Peyer's patch (tissue), 4 donors: Measurements from ENCODE around the gene ANTXRL. TPM values are rescaled to one million over a fixed set of nuclear protein-coding genes. Genes with fewer than 3 reads are reported as not detected.
"Not testable (repeated sequence)": the region's sequence is repeated elsewhere in the genome, so short reads cannot be mapped to it uniquely, and the experiment has no call there.

Experiments used
- DNase-seq, 3 donors: peaks; one replicate each; pipeline ENCODE4 v3.0.0-alpha.2; 2017 to 2019
- H3K27ac ChIP-seq, 4 donors: fragments of 200-600 bp; sonication (generic); one replicate each; pipeline ENCODE4 v1.5.1; 2016 to 2019
- H3K27me3 ChIP-seq, 2 donors: fragments of 200-600 bp; sonication (generic); one replicate each; pipeline ENCODE4 v1.5.1; 2019
- H3K36me3 ChIP-seq, 3 donors: fragments of 200-600 bp; sonication (generic); one replicate each; pipeline ENCODE4 v1.5.1; 2016 to 2019
- H3K4me1 ChIP-seq, 4 donors: fragments of 200-600 bp; sonication (generic); one replicate each; pipeline ENCODE4 v1.5.1; 2016 to 2019
- H3K4me3 ChIP-seq, 4 donors: fragments of 200-600 bp; sonication (generic); 1 replicate in 3 of 4; 2 replicates in 1 of 4; pipeline ENCODE4 v1.5.1; 2016 to 2019; ENCODE audit warnings: mild to moderate bottlenecking in 1 of 4
- H3K9me3 ChIP-seq, 4 donors: fragments of 200-600 bp; sonication (generic); one replicate each; pipeline ENCODE4 v1.5.1; 2016 to 2019; ENCODE audit warnings: mild to moderate bottlenecking in 1 of 4
- POLR2A ChIP-seq, 2 donors: fragments of 450-650 bp; IDR thresholded peaks; one replicate each; pipeline ENCODE4 v1.5.1; 2017; ENCODE audit warnings: antibody characterized with exemption in 2 of 2, mild to moderate bottlenecking in 2 of 2, moderate library complexity in 2 of 2
- total RNA-seq, 4 donors: library from RNA; depleted of rRNA; stranded (reverse); fragments of >200 nt; gene quantifications; one replicate each; pipeline ENCODE4 v1.1.0, GENCODE V29; 2016
- TF ChIP-seq, protein P1 (sequence below), 6 experiments: fragments of 450-650 bp in 4 of 6; fragments of 200-600 bp in 2 of 6; sonication (generic) in 1 of 6; IDR thresholded peaks; one replicate each; pipeline ENCODE4 v1.5.1; 2017 to 2019; ENCODE audit warnings: antibody characterized with exemption in 6 of 6, mild to moderate bottlenecking in 3 of 6, moderate library complexity in 1 of 6

ANTXRL gene
- total RNA-seq, 4 donors from 2014 or later = not detected

DNA sequence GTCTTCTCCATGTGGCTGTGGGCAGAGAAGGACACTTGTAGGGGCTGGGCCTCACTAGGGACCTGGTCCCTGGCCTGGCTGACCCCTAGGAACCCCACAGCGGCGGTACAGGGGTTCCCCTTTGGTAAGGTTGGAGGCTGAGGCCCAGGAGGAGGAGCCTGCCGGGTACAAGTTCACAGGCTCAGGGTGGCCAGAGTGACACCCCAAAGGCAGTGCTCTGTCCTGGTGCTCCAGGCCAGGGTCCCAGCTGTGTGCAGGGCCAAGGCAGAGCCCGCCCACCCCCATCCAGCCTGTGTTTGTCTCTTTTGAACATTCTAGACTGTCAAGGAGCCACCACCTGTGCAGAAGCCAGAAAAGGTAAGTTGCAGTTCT is 23.3 kb downstream of the ANTXRL start:
- H3K27me3 ChIP-seq = no peaks in the 10 kb centered on the region
- peak in 1 of 3 donors; percentile 34 for DNase-seq
- no peak overlapping the region for H3K4me3 ChIP-seq
- H3K9me3 ChIP-seq = no peaks in the 10 kb centered on the region
- H3K27ac ChIP-seq = no peak overlapping the region
- no peak for TF ChIP-seq POLR2A (IDR thresholded peaks at IDR 0.05)
- TF ChIP-seq, protein P1, sequence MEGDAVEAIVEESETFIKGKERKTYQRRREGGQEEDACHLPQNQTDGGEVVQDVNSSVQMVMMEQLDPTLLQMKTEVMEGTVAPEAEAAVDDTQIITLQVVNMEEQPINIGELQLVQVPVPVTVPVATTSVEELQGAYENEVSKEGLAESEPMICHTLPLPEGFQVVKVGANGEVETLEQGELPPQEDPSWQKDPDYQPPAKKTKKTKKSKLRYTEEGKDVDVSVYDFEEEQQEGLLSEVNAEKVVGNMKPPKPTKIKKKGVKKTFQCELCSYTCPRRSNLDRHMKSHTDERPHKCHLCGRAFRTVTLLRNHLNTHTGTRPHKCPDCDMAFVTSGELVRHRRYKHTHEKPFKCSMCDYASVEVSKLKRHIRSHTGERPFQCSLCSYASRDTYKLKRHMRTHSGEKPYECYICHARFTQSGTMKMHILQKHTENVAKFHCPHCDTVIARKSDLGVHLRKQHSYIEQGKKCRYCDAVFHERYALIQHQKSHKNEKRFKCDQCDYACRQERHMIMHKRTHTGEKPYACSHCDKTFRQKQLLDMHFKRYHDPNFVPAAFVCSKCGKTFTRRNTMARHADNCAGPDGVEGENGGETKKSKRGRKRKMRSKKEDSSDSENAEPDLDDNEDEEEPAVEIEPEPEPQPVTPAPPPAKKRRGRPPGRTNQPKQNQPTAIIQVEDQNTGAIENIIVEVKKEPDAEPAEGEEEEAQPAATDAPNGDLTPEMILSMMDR (IDR thresholded peaks at IDR 0.05) = no peak
- no peaks in the 10 kb centered on the region for H3K4me1 ChIP-seq
- no peaks in the 10 kb centered on the region for H3K36me3 ChIP-seq

DNA sequence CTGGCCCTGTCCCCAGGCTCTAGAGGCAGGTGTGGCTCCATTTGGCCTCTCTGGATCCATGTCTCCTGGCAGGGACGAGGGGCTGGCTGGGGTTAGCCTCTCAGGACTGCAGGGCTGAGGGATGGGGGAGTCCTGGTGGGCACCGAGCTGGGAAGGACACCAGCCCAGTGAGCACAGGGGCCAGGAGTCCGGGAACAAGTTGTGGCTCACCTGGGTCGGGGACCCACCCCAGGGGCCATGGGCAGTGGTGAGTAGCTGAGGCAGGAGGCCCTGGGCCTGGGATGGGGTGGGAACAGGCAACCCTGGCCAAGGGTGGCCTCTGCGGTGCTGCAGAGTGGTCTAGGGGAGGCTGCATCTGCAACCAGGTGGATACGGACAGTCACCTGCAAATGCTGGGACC is 24.1 kb downstream of the ANTXRL start:
- TF ChIP-seq, protein P1 (IDR thresholded peaks at IDR 0.05) = no peak
- no peak for TF ChIP-seq POLR2A (IDR thresholded peaks at IDR 0.05)
- H3K9me3 ChIP-seq = no peaks in the 10 kb centered on the region
- no peaks in the 10 kb centered on the region for H3K36me3 ChIP-seq
- DNase-seq = peak in 1 of 3 donors; percentile 29
- H3K4me3 ChIP-seq = no peak overlapping the region
- H3K4me1 ChIP-seq = no peaks in the 10 kb centered on the region
- H3K27me3 ChIP-seq = no peaks in the 10 kb centered on the region
- no peak overlapping the region for H3K27ac ChIP-seq

DNA sequence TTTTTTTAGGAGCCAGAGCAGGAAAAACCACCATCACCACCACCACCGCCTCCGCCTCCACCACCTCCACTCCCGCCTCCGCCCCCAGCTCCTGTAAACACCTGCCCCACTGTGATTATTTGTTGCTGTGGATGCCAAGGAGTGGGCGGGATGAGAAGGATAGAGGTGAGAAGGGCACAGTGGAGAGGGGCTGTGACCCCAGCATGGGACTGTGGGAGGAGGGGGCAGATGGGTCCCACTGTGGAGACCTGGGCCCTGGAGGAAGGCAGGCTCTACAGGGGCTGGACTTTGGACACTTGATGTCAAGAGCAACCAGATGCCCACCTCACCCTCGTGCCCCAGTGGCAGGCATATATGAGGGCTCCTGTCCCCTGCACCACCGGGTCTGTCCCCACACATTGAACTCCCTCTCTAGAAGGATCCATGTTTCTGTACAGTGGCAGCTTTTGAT is 24.7 kb downstream of the ANTXRL start:
- H3K27me3 ChIP-seq = no peaks in the 10 kb centered on the region
- no peaks in the 10 kb centered on the region for H3K36me3 ChIP-seq
- DNase-seq = peak in 1 of 3 donors; percentile 24
- TF ChIP-seq POLR2A (IDR thresholded peaks at IDR 0.05) = no peak
- TF ChIP-seq, protein P1 (IDR thresholded peaks at IDR 0.05) = no peak
- H3K9me3 ChIP-seq = no peaks in the 10 kb centered on the region
- H3K4me3 ChIP-seq = no peak overlapping the region
- no peaks in the 10 kb centered on the region for H3K4me1 ChIP-seq
- no peak overlapping the region for H3K27ac ChIP-seq

DNA sequence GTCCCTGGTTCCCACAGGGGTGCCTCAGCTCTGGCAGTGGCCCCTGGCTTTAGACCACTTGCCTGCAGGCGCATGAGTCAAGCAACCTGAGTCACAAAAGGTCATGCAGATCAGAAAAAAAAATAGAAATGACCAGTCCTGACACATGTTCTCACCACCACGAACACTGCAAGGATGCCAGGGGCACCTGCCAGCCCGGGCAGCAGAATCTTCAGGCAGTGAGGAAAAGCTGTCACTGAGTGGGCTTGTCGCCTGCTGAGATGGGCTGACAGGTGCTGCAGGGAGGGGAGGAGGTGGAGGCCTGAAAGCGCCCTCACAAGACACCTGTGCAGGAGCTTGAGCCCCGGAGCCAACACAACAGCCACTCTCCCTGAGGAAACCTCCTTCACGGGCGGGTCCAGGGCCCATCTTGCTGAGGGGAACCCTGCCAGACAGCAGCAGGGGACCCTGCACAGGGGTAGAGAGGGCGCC is 25.2 kb downstream of the ANTXRL start:
- H3K9me3 ChIP-seq, H3K27me3 ChIP-seq, H3K4me1 ChIP-seq, H3K4me3 ChIP-seq, DNase-seq, H3K36me3 ChIP-seq, H3K27ac ChIP-seq: not testable (repeated sequence)

DNA sequence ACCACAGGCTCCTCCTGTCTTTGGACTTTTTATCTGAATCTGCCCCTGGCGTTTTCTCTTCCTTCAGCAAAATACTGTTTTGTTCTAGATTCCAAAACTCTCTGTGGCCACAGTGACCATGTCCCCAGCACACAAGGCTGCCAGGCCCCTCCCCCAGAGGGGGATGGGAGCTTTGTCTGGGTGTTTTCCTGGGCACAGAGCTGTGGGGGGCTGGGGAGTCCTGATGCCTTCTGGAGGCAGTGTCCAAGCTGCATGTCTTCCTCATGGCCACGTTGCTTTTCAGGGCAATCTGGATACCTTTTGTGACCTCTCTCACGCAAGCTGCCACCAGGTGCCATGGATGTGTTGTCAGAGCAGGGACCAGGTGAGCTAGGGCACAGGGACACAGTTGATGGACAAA is 26.2 kb downstream of the ANTXRL start:
- DNase-seq = peak in 2 of 3 donors; percentile 21 to 36
- TF ChIP-seq POLR2A (IDR thresholded peaks at IDR 0.05) = no peak
- TF ChIP-seq, protein P1 (IDR thresholded peaks at IDR 0.05) = no peak
- no peak overlapping the region for H3K27ac ChIP-seq
- no peaks in the 10 kb centered on the region for H3K36me3 ChIP-seq
- H3K4me1 ChIP-seq = no peaks in the 10 kb centered on the region
- no peaks in the 10 kb centered on the region for H3K27me3 ChIP-seq
- no peaks in the 10 kb centered on the region for H3K9me3 ChIP-seq
- H3K4me3 ChIP-seq = no peak overlapping the region

DNA sequence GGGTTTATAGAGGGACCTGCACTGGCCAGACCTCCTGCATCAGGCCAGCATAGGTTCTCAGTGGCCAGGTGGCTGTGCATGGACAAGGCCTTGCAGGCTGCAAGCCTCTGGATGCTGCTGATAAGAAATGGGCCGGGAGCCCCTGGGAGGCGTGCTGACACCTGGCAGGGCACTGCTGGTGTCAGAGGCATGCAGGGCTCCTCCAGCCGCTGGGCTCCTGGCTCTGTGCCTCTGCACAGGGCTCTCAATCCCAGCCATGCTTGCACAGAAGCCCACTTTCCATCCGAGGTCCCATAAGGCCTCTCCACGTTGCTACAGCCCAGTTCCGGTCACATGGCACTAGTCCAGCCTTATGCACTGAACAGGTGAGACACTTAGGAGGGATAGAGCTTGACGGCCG is 27.3 kb downstream of the ANTXRL start:
- no peaks in the 10 kb centered on the region for H3K27me3 ChIP-seq
- H3K27ac ChIP-seq = no peak overlapping the region
- no peaks in the 10 kb centered on the region for H3K36me3 ChIP-seq
- TF ChIP-seq, protein P1 (IDR thresholded peaks at IDR 0.05) = no peak
- no peak for TF ChIP-seq POLR2A (IDR thresholded peaks at IDR 0.05)
- H3K9me3 ChIP-seq = no peaks in the 10 kb centered on the region
- H3K4me3 ChIP-seq = no peak overlapping the region
- DNase-seq = peak in 2 of 3 donors; percentile 25 to 34
- no peaks in the 10 kb centered on the region for H3K4me1 ChIP-seq

DNA sequence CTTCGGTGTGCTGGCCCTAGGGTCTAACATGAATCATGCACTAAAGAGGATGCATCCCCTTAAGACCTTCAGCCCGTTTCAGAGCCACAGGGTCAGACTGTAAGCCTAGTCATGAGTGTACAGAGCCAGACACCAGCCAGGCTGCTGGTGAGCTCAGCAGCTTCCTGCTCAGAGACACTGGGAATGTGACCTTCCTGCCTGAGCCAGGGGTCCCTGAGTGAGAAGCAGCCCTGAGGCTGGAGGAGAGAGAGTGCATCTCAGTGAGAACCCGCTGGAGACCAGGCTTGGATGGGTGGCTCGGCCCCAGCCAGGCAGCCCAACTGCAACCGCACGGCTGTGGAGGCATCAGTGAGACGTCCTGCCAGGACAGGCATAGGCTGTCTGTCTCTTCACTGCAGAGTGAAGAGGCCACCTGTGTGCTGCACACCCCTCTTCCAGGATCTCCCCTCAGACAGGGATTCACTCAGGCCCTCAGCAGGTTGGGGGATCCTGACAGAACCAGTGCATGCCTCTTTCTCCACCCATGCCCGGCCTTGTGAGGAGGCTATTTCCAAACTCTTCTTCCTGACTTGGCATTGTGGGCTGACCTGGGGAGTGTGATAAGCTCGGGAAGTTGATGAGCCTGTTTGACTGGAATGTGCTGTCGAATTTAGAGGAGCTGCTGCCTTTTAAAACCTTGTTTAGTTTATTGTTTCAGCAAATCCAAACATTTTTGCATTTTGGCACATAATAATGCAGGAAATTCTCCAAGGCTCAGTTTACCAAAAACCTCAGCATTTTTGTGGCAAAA is 28.5 kb downstream of the ANTXRL start:
- H3K36me3 ChIP-seq, H3K9me3 ChIP-seq: not testable (repeated sequence)
- peak in 1 of 3 donors; percentile 26 for DNase-seq

More for the DNA sequence above, 28.5 kb downstream of the ANTXRL start:
- not testable (repeated sequence) for H3K27ac ChIP-seq, H3K27me3 ChIP-seq, H3K4me3 ChIP-seq, H3K4me1 ChIP-seq
